ENCODE measurements around the gene FDXACB1. TPM values are rescaled to one million over a fixed set of nuclear protein-coding genes. Genes with fewer than 3 reads are reported as not detected.

FDXACB1 gene
- total RNA-seq, 1 donor from 2014 or later: 2.5 TPM

DNA sequence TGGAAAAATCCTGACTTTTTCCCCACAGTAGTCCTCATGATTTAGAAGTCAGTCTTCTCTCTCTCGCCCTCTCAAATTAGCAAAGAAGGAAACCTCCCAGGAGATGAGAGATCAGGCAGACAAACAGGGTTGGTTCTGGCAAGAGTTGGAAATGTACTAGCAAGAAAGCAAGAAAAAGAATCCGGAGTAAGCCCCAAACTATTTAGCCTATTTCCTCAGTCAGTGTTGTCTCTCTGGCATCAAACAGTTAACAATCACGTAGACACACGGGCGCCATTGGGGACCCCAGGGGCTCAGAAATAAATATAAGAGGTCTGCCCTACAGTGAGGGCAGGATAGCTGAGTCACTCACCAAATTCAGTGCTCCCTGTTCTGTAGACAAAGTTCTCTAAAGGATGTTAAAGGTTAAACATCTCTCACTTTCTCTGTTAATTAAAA, 44.4 kb upstream of the FDXACB1 start:
- Mint-ChIP-seq H3K4me3 (ENCODE audit: unreplicated experiment) (peak overlapping the region; percentile 28), H3K4me1 (ENCODE audit: unreplicated experiment) (peaks cover 40% of the 10 kb centered on the region), H3K27ac (ENCODE audit: unreplicated experiment) (peak overlapping the region; percentile 93), H3K36me3 (ENCODE audit: unreplicated experiment) (no peaks in the 10 kb centered on the region), H3K9me3 (ENCODE audit: unreplicated experiment) (no peaks in the 10 kb centered on the region), H3K27me3 (ENCODE audit: unreplicated experiment) (no peaks in the 10 kb centered on the region)
- TF ChIP-seq, protein P1, sequence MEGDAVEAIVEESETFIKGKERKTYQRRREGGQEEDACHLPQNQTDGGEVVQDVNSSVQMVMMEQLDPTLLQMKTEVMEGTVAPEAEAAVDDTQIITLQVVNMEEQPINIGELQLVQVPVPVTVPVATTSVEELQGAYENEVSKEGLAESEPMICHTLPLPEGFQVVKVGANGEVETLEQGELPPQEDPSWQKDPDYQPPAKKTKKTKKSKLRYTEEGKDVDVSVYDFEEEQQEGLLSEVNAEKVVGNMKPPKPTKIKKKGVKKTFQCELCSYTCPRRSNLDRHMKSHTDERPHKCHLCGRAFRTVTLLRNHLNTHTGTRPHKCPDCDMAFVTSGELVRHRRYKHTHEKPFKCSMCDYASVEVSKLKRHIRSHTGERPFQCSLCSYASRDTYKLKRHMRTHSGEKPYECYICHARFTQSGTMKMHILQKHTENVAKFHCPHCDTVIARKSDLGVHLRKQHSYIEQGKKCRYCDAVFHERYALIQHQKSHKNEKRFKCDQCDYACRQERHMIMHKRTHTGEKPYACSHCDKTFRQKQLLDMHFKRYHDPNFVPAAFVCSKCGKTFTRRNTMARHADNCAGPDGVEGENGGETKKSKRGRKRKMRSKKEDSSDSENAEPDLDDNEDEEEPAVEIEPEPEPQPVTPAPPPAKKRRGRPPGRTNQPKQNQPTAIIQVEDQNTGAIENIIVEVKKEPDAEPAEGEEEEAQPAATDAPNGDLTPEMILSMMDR (IDR thresholded peaks at IDR 0.05): no peak
- DNase-seq (ENCODE audit: extremely low spot score, unreplicated experiment): no peak

DNA sequence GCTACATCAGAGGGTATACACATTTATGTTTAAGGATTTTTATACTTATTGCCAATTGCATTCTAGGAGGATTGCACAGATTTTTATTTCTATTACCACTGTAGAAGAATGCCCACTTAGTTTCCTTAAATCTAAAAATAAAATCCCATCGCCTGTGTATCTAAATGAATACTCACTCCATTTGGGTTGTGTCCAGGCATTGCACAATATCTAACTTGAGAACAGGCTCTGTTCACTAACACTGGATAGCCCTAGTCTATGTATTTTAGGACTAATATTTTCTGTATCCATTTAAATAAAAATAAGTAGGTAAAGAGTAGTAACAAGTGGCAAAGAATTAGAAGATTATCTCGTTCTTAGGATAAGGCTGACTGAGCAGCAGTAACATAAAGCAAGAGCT, 43.8 kb upstream of the FDXACB1 start:
- Mint-ChIP-seq H3K27ac (ENCODE audit: unreplicated experiment) (peak overlapping the region; percentile 93), H3K4me1 (ENCODE audit: unreplicated experiment) (peaks cover 40% of the 10 kb centered on the region)
- DNase-seq (ENCODE audit: extremely low spot score, unreplicated experiment): no peak

DNA sequence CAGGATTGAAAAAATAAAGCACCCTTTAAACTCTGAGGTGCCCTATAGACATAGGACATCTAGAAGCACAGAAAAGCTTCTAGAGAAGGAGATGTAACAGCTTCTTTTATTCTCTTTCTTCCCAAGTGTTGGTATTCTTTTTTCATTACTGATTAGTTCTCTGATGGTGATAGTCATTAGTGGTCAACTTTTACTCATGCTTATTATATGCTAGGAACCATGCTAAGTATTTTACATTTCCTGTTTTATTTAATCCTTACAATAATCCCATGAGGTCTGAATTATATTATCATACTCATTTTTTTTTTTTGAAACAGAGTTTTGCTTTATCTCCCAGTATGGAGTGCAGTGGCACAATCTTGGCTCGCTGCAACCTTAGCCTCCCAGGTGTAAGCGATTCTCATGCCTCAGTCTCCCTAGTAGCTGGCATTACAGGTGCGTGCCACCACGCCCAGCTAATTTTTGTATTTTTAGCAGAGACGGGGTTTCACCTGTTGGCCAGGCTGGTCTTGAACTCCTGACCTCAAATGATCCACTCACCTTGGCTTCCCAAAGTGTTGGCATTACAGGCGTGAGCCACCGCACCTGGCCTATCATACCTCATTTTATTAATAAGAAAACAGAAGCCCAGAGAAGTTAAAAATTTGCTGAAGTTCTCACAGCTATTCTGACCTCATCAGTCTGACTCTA, 42.7 kb upstream of the FDXACB1 start:
- H3K27ac Mint-ChIP-seq (ENCODE audit: unreplicated experiment): no peak overlapping the region
- TF ChIP-seq, protein P1 (IDR thresholded peaks at IDR 0.05): no peak
- DNase-seq (ENCODE audit: extremely low spot score, unreplicated experiment): no peak
- H3K27me3 Mint-ChIP-seq (ENCODE audit: unreplicated experiment): no peaks in the 10 kb centered on the region
- H3K36me3 Mint-ChIP-seq (ENCODE audit: unreplicated experiment): no peaks in the 10 kb centered on the region
- H3K4me1 Mint-ChIP-seq (ENCODE audit: unreplicated experiment): peaks cover 35% of the 10 kb centered on the region
- H3K9me3 Mint-ChIP-seq (ENCODE audit: unreplicated experiment): no peaks in the 10 kb centered on the region
- no peak overlapping the region for H3K4me3 Mint-ChIP-seq (ENCODE audit: unreplicated experiment)

More for the DNA sequence above, 43.8 kb upstream of the FDXACB1 start:
- TF ChIP-seq, protein P1 (IDR thresholded peaks at IDR 0.05): no peak
- H3K27me3 Mint-ChIP-seq (ENCODE audit: unreplicated experiment): no peaks in the 10 kb centered on the region
- no peaks in the 10 kb centered on the region for H3K9me3 Mint-ChIP-seq (ENCODE audit: unreplicated experiment)
- no peaks in the 10 kb centered on the region for H3K36me3 Mint-ChIP-seq (ENCODE audit: unreplicated experiment)
- H3K4me3 Mint-ChIP-seq (ENCODE audit: unreplicated experiment): peak overlapping the region; percentile 28

DNA sequence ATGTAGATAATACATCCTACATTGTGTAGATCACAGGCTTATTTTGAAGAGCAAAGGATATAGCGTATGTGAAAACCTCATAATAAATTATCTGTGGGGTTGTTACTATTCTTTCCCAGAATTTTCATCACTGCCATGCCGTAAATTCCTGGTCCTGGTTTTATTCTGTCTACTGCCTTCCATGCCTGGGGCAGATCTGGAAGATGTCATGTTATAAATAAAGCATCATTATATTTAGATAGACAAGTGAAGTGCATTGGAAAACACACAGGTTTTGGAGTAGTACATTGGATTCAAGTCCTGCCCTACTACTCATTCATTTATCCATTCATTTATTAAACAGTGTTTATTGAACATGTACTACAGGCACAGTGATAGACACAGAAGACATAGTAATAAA, 41.9 kb upstream of the FDXACB1 start:
- H3K36me3 Mint-ChIP-seq (ENCODE audit: unreplicated experiment): no peaks in the 10 kb centered on the region
- DNase-seq (ENCODE audit: extremely low spot score, unreplicated experiment): no peak
- TF ChIP-seq, protein P1 (IDR thresholded peaks at IDR 0.05): no peak
- H3K27me3 Mint-ChIP-seq (ENCODE audit: unreplicated experiment): peaks cover 7% of the 10 kb centered on the region
- H3K4me1 Mint-ChIP-seq (ENCODE audit: unreplicated experiment): peaks cover 29% of the 10 kb centered on the region
- H3K9me3 Mint-ChIP-seq (ENCODE audit: unreplicated experiment): no peaks in the 10 kb centered on the region
- H3K4me3 Mint-ChIP-seq (ENCODE audit: unreplicated experiment): no peak overlapping the region
- no peak overlapping the region for H3K27ac Mint-ChIP-seq (ENCODE audit: unreplicated experiment)

DNA sequence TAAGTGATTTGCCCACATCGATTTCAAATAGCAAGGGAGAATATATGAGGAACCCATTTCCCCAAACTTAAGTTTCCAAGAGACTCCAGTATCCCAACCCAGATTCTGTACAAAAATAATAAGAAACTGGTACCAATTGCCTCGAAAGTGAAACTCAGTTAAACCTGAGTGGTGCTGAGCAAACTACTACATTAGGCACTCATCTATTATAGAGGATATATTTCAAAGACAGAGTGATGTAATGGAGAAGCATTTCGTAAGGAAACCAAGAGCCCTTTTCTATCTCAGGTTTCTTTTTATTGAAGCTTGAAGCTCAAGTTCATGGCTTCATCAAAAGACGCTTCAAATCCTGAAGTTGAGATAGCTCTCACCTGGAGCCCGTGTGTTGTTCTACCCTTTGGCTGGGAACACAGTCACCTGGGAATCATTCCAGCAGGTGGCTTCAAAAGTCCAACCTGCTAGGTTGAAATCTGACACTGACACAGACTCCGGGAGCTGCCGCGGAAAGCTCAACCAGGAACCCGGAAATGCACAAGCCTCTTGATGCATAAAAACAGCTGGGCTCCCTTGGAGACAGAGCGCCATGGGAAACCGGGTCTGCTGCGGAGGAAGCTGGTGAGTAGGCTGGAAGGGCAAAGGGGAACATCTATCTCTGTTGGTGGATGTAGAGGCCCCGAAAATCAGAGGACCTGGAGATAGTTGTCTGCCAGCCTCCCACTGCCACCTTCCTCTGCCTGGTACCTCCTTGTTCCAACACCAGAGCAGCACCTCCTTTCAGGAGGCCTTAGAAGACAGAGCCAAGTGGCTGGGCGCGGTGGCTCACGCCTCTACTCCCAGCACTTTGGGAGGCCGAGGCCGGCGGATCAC, 39.7 kb upstream of the FDXACB1 start, which contains the start of gene C11orf52:
Gene C11orf52 (plus strand): TSS at position 524 of the 867 bp plus-strand sequence. CDS start 60 bp downstream, at position 584.
- Mint-ChIP-seq H3K27me3 (ENCODE audit: unreplicated experiment) (peaks cover 7% of the 10 kb centered on the region), H3K4me1 (ENCODE audit: unreplicated experiment) (peaks cover 28% of the 10 kb centered on the region), H3K36me3 (ENCODE audit: unreplicated experiment) (no peaks in the 10 kb centered on the region), H3K27ac (ENCODE audit: unreplicated experiment) (peak within 1 kb of the TSS; percentile 44), H3K9me3 (ENCODE audit: unreplicated experiment) (no peaks in the 10 kb centered on the region), H3K4me3 (ENCODE audit: unreplicated experiment) (no peak within 1 kb of the TSS)
- DNase-seq (ENCODE audit: extremely low spot score, unreplicated experiment): no peak
- TF ChIP-seq, protein P1 (IDR thresholded peaks at IDR 0.05): no peak

All from osteocyte (in vitro differentiated cells).